Gastrocnemius medialis (tissue), 4 donors: ENCODE results near the gene B4GALT2. TPM values are rescaled to one million over a fixed set of nuclear protein-coding genes. Genes with fewer than 3 reads are reported as not detected.

Experiments used
- ATAC-seq, 2 donors: fragments of 150-250 bp; one replicate each; pipeline ENCODE4 v1.9.1; 2016
- DNase-seq, 2 donors: peaks; one replicate each; pipeline ENCODE4 v3.0.0-alpha.2; 2019
- H3K27ac ChIP-seq, 4 donors: fragments of 200-600 bp; sonication (generic); 1 replicate in 1 of 4; 2 replicates in 3 of 4; pipeline ENCODE4 v1.5.1; 2016 to 2018; ENCODE audit warnings: mild to moderate bottlenecking in 2 of 4, moderate library complexity in 1 of 4
- H3K27me3 ChIP-seq, 3 donors: fragments of 200-600 bp; sonication (generic) in 2 of 3; 1 replicate in 1 of 3; 2 replicates in 2 of 3; pipeline versions ENCODE4 v1.5.1 to v1.6.0; 2016 to 2019; ENCODE audit warnings: mild to moderate bottlenecking in 1 of 3, moderate library complexity in 1 of 3
- H3K36me3 ChIP-seq, 2 donors: fragments of 200-600 bp; sonication (generic) in 1 of 2; one replicate each; pipeline ENCODE4 v1.5.1; 2017 to 2018
- H3K4me1 ChIP-seq, 2 donors: fragments of 200-600 bp; sonication (generic) in 1 of 2; one replicate each; pipeline ENCODE4 v1.5.1; 2016 to 2017; ENCODE audit warnings: mild to moderate bottlenecking in 2 of 2
- H3K4me3 ChIP-seq, 4 donors: fragments of 200-600 bp; sonication (generic) in 3 of 4; 1 replicate in 1 of 4; 2 replicates in 3 of 4; pipeline ENCODE4 v1.5.1; 2016 to 2019; ENCODE audit warnings: mild to moderate bottlenecking in 2 of 4
- H3K9me3 ChIP-seq, 3 donors: fragments of 200-600 bp; sonication (generic) in 2 of 3; 1 replicate in 1 of 3; 2 replicates in 2 of 3; pipeline ENCODE4 v1.5.1; 2016 to 2019
- CTCF ChIP-seq, 5 experiments: fragments of 450-650 bp in 3 of 5; fragments of 200-600 bp in 2 of 5; sonication (generic) in 2 of 5; IDR thresholded peaks in 4 of 5; conservative IDR thresholded peaks in 1 of 5; 1 replicate in 4 of 5; 2 replicates in 1 of 5; pipeline ENCODE4 v1.5.1; 2016 to 2019; ENCODE audit warnings: antibody characterized with exemption in 5 of 5, mild to moderate bottlenecking in 3 of 5, moderate library complexity in 3 of 5
- POLR2A ChIP-seq, 2 donors: fragments of 450-650 bp; IDR thresholded peaks; one replicate each; pipeline ENCODE4 v1.6.1; 2017; ENCODE audit warnings: antibody characterized with exemption in 2 of 2, mild to moderate bottlenecking in 2 of 2, moderate library complexity in 2 of 2
- in situ Hi-C, 4 donors: fragments of 200-750 bp; cut with MboI; loops; one replicate each; pipeline versions ENCODE4 v1.15.0 to v1.8.0; 2017; ENCODE audit warnings: low sequenced_read_pairs in 4 of 4
- intact Hi-C: fragments of 100-400 bp; cut with DNase I; formaldehyde crosslinking; loops from one replicate; pipeline ENCODE4 v1.15.1; 2023; ENCODE audit warnings: low total_unique reads
- total RNA-seq, 4 donors: library from RNA; depleted of rRNA; stranded (reverse); fragments of >200 nt; gene quantifications; one replicate each; pipeline versions ENCODE4 v1.1.0 to v1.2.3, GENCODE V29; 2016

B4GALT2 gene
- total RNA-seq, 4 donors from 2014 or later, result 63.5 to 97.8 (median 72.1) TPM

- in situ Hi-C loops, result loop anchor here in 1 of 4 donors (5.0 kb wide), 1 partner anchor 47 kb away; no protein-coding TSS in a partner anchor
- Histone ChIP-seq H3K36me3 (no peaks in the 10 kb centered on the region), H3K9me3 (no peaks in the 10 kb centered on the region), H3K4me3 (no peak overlapping the region), H3K4me1 (no peaks in the 10 kb centered on the region), H3K27ac (no peak overlapping the region), H3K27me3 (no peaks in the 10 kb centered on the region)
- no peak for ATAC-seq
- DNase-seq, result no peak
- no peak for TF ChIP-seq CTCF (IDR thresholded peaks at IDR 0.05 in 4 of 5, conservative IDR thresholded peaks at IDR 0.05 in 1 of 5)
- TF ChIP-seq POLR2A (IDR thresholded peaks at IDR 0.05), result no peak
- intact Hi-C loops, result loop anchor here (10.0 kb wide), 1 partner anchor 595 kb away; no protein-coding TSS in a partner anchor
These were observed 21.2 kb downstream of the B4GALT2 start for GRCh38 chr1:44000122-44000665.

- intact Hi-C loops, result loop anchor here (10.0 kb wide), 1 partner anchor 593 kb away; no protein-coding TSS in a partner anchor
- H3K27ac ChIP-seq, result no peak overlapping the region
- no peak for ATAC-seq
- H3K27me3 ChIP-seq, result no peaks in the 10 kb centered on the region
- in situ Hi-C loops, result loop anchor here in 1 of 4 donors (5.0 kb wide), 1 partner anchor 45 kb away; no protein-coding TSS in a partner anchor
- no peak overlapping the region for H3K4me3 ChIP-seq
- no peaks in the 10 kb centered on the region for H3K4me1 ChIP-seq
- no peak for TF ChIP-seq POLR2A (IDR thresholded peaks at IDR 0.05)
- no peak for TF ChIP-seq CTCF (IDR thresholded peaks at IDR 0.05 in 4 of 5, conservative IDR thresholded peaks at IDR 0.05 in 1 of 5)
- H3K9me3 ChIP-seq, result no peaks in the 10 kb centered on the region
- H3K36me3 ChIP-seq, result no peaks in the 10 kb centered on the region
- DNase-seq, result no peak
These were observed 23.2 kb downstream of the B4GALT2 start for GRCh38 chr1:44002165-44002564.

GRCh38 chr1:44002606-44003157 lies 23.7 kb downstream of the B4GALT2 start:
- Histone ChIP-seq H3K27me3 (no peaks in the 10 kb centered on the region), H3K4me3 (no peak overlapping the region), H3K9me3 (no peaks in the 10 kb centered on the region), H3K27ac (no peak overlapping the region), H3K36me3 (no peaks in the 10 kb centered on the region), H3K4me1 (no peaks in the 10 kb centered on the region)
- ATAC-seq, result no peak
- TF ChIP-seq CTCF (IDR thresholded peaks at IDR 0.05 in 4 of 5, conservative IDR thresholded peaks at IDR 0.05 in 1 of 5) (no peak), POLR2A (IDR thresholded peaks at IDR 0.05) (no peak)
- in situ Hi-C loops, result loop anchor here in 1 of 4 donors (5.0 kb wide), 1 partner anchor 45 kb away; no protein-coding TSS in a partner anchor
- no peak for DNase-seq
- intact Hi-C loops, result loop anchor here (10.0 kb wide), 1 partner anchor 592 kb away; no protein-coding TSS in a partner anchor

GRCh38 chr1:44008259-44008658 lies 29.2 kb downstream of the B4GALT2 start:
- no peaks in the 10 kb centered on the region for H3K9me3 ChIP-seq
- intact Hi-C loops, result loop anchor here (10.0 kb wide), 1 partner anchor 587 kb away; no protein-coding TSS in a partner anchor
- no peak for TF ChIP-seq CTCF (IDR thresholded peaks at IDR 0.05 in 4 of 5, conservative IDR thresholded peaks at IDR 0.05 in 1 of 5)
- TF ChIP-seq POLR2A (IDR thresholded peaks at IDR 0.05), result no peak
- no peak overlapping the region for H3K4me3 ChIP-seq
- ATAC-seq (no peak), DNase-seq (no peak)
- H3K27ac ChIP-seq, result no peak overlapping the region
- H3K4me1 ChIP-seq, result no peaks in the 10 kb centered on the region
- in situ Hi-C loops, result loop anchor here in 2 of 4 donors (5.0 kb wide), 2 partner anchors 34 to 39 kb away; no protein-coding TSS in a partner anchor
- no peaks in the 10 kb centered on the region for H3K27me3 ChIP-seq
- H3K36me3 ChIP-seq, result no peaks in the 10 kb centered on the region
